GM12878 (cell line): ENCODE measurements around the gene ROCK1. TPM values are rescaled to one million over a fixed set of nuclear protein-coding genes. Genes with fewer than 3 reads are reported as not detected.

Experiments
- ATAC-seq: fragments of 200-7000 bp; cut with Tn5 transposase; 3 replicates; pipeline ENCODE4 v1.9.1; 2020; ENCODE audit warnings: mild to moderate bottlenecking, moderate library complexity
- BruUV-seq: library from RNA; stranded (reverse); fragments of 400-500 nt; replicated peaks from 2 replicates; lab custom pipeline; 2021; lab: Mats Ljungman, UMichigan
- CTCF ChIA-PET: fragments of 300-600 bp; sonication (Branson Sonifier 250); formaldehyde crosslinking; extraction: SDS; loops from one replicate; lab custom pipeline; 2021; ENCODE audit warnings: inconsistent platforms; lab: Yijun Ruan, JAX
- POLR2A ChIA-PET: fragments of 350-600 bp; formaldehyde crosslinking; extraction: SDS; loops from one replicate; lab custom pipeline; 2021; ENCODE audit warnings: inconsistent platforms; lab: Charles Lee
- RAD21 ChIA-PET: fragments of 300-600 bp; sonication (Branson Sonifier 250); formaldehyde crosslinking; loops from one replicate; lab custom pipeline; 2023; ENCODE audit warnings: antibody characterized with exemption; ENCODE audit not compliant: unreplicated experiment; lab: Charles Lee
- SMC1A ChIA-PET: fragments of 300-600 bp; sonication (Branson Sonifier 250); formaldehyde crosslinking; loops from one replicate; lab custom pipeline; 2023; ENCODE audit not compliant: unreplicated experiment, uncharacterized antibody; lab: Charles Lee
- DNase-seq: peaks from one replicate; pipeline ENCODE4 v3.0.0-alpha.2; 2011; ENCODE audit warnings: low read depth, low spot score
- FAIRE-seq: peaks from 3 replicates; lab custom pipeline; 2011; peaks lifted over from hg19 to GRCh38; lab: Jason Lieb, UNC
- H2AFZ ChIP-seq: 2 replicates; pipeline ENCODE4 v1.6.0; 2011; ENCODE audit warnings: low read depth, low read length, control low read depth; ENCODE audit not compliant: control insufficient read depth
- H3K27ac ChIP-seq: 2 replicates; pipeline ENCODE4 v1.5.1; 2011; ENCODE audit warnings: control low read depth; ENCODE audit not compliant: control insufficient read depth, insufficient read depth
- H3K27me3 ChIP-seq, 2 experiments: replicated peaks in 1 of 2; 2 replicates each; pipeline versions ENCODE4 v1.6.0 to v1.6.1; 2011; ENCODE audit warnings: low read length in 1 of 2; ENCODE audit not compliant: control insufficient read depth in 2 of 2, insufficient read depth in 2 of 2
- H3K36me3 ChIP-seq, 2 experiments: 2 replicates each; pipeline ENCODE4 v1.5.1; 2011; ENCODE audit warnings: low read length in 1 of 2; ENCODE audit not compliant: control insufficient read depth in 2 of 2, insufficient read depth in 2 of 2
- H3K4me1 ChIP-seq: 2 replicates; pipeline ENCODE4 v1.6.1; 2011; ENCODE audit warnings: mild to moderate bottlenecking, low read length, moderate library complexity, mixed read lengths; ENCODE audit not compliant: control insufficient read depth, insufficient read depth
- H3K4me2 ChIP-seq: 2 replicates; pipeline ENCODE4 v1.6.0; 2011; ENCODE audit warnings: control low read depth; ENCODE audit not compliant: control insufficient read depth, insufficient read depth
- H3K4me3 ChIP-seq: fragments of 200-600 bp; sonication (generic); 2 replicates; pipeline ENCODE4 v1.5.1; 2016
- H3K79me2 ChIP-seq: 2 replicates; pipeline ENCODE4 v1.6.0; 2011; ENCODE audit warnings: low read length; ENCODE audit not compliant: control insufficient read depth, insufficient read depth
- H3K9ac ChIP-seq: 2 replicates; pipeline ENCODE4 v1.8.0; 2011; ENCODE audit warnings: low read length, control low read depth, mixed read lengths; ENCODE audit not compliant: control insufficient read depth, insufficient read depth
- H3K9me3 ChIP-seq: replicated peaks from 3 replicates; pipeline ENCODE4 v1.5.1; 2011; ENCODE audit warnings: mild to moderate bottlenecking, low read length; ENCODE audit not compliant: control insufficient read depth, insufficient read depth
- H4K20me1 ChIP-seq: 2 replicates; pipeline ENCODE4 v1.6.0; 2011; ENCODE audit not compliant: control insufficient read depth, insufficient read depth
- BCLAF1 ChIP-seq: fragments of 450-650 bp; IDR thresholded peaks from 2 replicates; pipeline ENCODE4 v1.6.1; 2017; ENCODE audit warnings: antibody characterized with exemption, mild to moderate bottlenecking, moderate library complexity
- BMI1 ChIP-seq: fragments of 450-650 bp; IDR thresholded peaks from 2 replicates; pipeline ENCODE4 v1.6.1; 2016; ENCODE audit warnings: mild to moderate bottlenecking, moderate library complexity, borderline replicate concordance
- EP300 ChIP-seq, 2 experiments: fragments of 150-350 bp in 1 of 2; IDR thresholded peaks; 2 replicates each; pipeline ENCODE4 v1.6.1; 2011 to 2012; ENCODE audit warnings: low read depth in 2 of 2, low read length in 2 of 2, borderline replicate concordance in 1 of 2, improper control_type of control experiment in 1 of 2, inconsistent platforms in 1 of 2; ENCODE audit not compliant: control insufficient read depth in 1 of 2
- FOS ChIP-seq: IDR thresholded peaks from 3 replicates; pipeline ENCODE4 v1.6.1; 2011; ENCODE audit warnings: borderline replicate concordance; ENCODE audit not compliant: insufficient read length; ENCODE audit errors: extremely low read depth
- JUNB ChIP-seq: IDR thresholded peaks from 2 replicates; pipeline ENCODE4 v1.6.1; 2016; ENCODE audit warnings: antibody characterized with exemption, mild to moderate bottlenecking
- MYB ChIP-seq: fragments of 150-350 bp; IDR thresholded peaks from 2 replicates; pipeline ENCODE4 v1.6.1; 2014; ENCODE audit warnings: mild to moderate bottlenecking, low read depth, low read length, borderline replicate concordance
- MYC ChIP-seq: IDR thresholded peaks from 2 replicates; pipeline ENCODE4 v1.6.1; 2011; ENCODE audit warnings: mild to moderate bottlenecking, low read length, moderate library complexity, inconsistent platforms; ENCODE audit not compliant: insufficient read depth, insufficient replicate concordance, insufficient read length, severe bottlenecking
- PBX3 ChIP-seq: IDR thresholded peaks from 2 replicates; pipeline ENCODE4 v1.6.1; 2011; ENCODE audit warnings: mild to moderate bottlenecking, low read depth, low read length, moderate library complexity; ENCODE audit not compliant: insufficient replicate concordance
- SIN3A ChIP-seq: IDR thresholded peaks from 2 replicates; pipeline ENCODE4 v1.6.1; 2012; ENCODE audit warnings: low read depth, low read length, improper control_type of control experiment
- SMC3 ChIP-seq: IDR thresholded peaks from 2 replicates; pipeline ENCODE4 v1.6.1; 2011; ENCODE audit warnings: low read length, improper control_type of control experiment, borderline replicate concordance
- STAT3 ChIP-seq: IDR thresholded peaks from 2 replicates; pipeline ENCODE4 v1.6.1; 2011; ENCODE audit warnings: low read depth, low read length, improper control_type of control experiment
- USF1 ChIP-seq: IDR thresholded peaks from 2 replicates; pipeline ENCODE4 v1.6.1; 2011; ENCODE audit warnings: borderline replicate concordance, low read depth, mild to moderate bottlenecking, moderate library complexity, mixed read lengths, low read length; ENCODE audit not compliant: insufficient read depth; ENCODE audit errors: extremely low read length
- WRNIP1 ChIP-seq: IDR thresholded peaks from 2 replicates; pipeline ENCODE4 v1.6.1; 2011; ENCODE audit warnings: low read depth, low read length, improper control_type of control experiment, borderline replicate concordance
- in situ Hi-C: fragments of 300-500 bp; cut with MboI; formaldehyde crosslinking; loops from 9 replicates; pipeline ENCODE4 v1.14.3; 2018; ENCODE audit warnings: mixed read lengths
- intact Hi-C: fragments of 100-400 bp; cut with micrococcal nuclease; formaldehyde crosslinking; loops from one replicate; pipeline ENCODE4 v1.14.2; 2022; ENCODE audit not compliant: unreplicated experiment
- polyA plus RNA-seq, 11 experiments: library from polyadenylated mRNA; depleted of rRNA in 4 of 11; unstranded in 6 of 11; stranded (reverse) in 5 of 11; fragments of >200 nt; fragmentation: Nextera tagmentation in 4 of 11; fragmentation: Illumina TruSeq in 1 of 11; extraction: Ambion mirVana in 4 of 11; extraction: Trizol in 1 of 11; gene quantifications; 1 replicate in 1 of 11; 2 replicates in 10 of 11; pipeline versions ENCODE4 v1.2.1 to v1.2.3, GENCODE V29; 2011 to 2016; ENCODE audit warnings: inconsistent platforms in 2 of 11, missing spikeins in 2 of 11, low read depth in 1 of 11
- total RNA-seq, 4 experiments: library from RNA; depleted of rRNA in 3 of 4; stranded (reverse); fragments of >200 nt in 3 of 4; fragmentation: Illumina TruSeq in 1 of 4; extraction: Trizol in 1 of 4; gene quantifications; 2 replicates each; pipeline versions ENCODE4 v1.2.1 to v1.2.3, GENCODE V29; 2013 to 2021

ROCK1 gene
- total and polyA plus RNA-seq, 10 of the 15 experiments (the other 5 are each of a cell fraction or from before 2014, with no cell fraction given): 14.8 to 46.6 (median 29.5) TPM

GRCh38 chr18:21053127-21053526 is 58.5 kb downstream of the ROCK1 start:
- DNase-seq (no peak), ATAC-seq (no peak), FAIRE-seq (no peak)
- no peaks in the 10 kb centered on the region for H3K27me3 ChIP-seq
- H4K20me1 ChIP-seq: no peaks in the 10 kb centered on the region
- no peak for TF ChIP-seq PBX3
- TF ChIP-seq STAT3: no peak
- TF ChIP-seq JUNB: no peak
- TF ChIP-seq MYC: no peak
- no peak for TF ChIP-seq WRNIP1
- no peak for TF ChIP-seq SIN3A
- TF ChIP-seq FOS: no peak
- no peak for TF ChIP-seq BCLAF1
- no peak for TF ChIP-seq BMI1
- no peak for TF ChIP-seq SMC3
- no peak for TF ChIP-seq MYB
- TF ChIP-seq EP300 (IDR thresholded peaks at IDR 0.05; ENCODE audit: borderline replicate concordance in 1 of 2, control insufficient read depth in 1 of 2, low read depth in 2 of 2, low read length in 2 of 2): no peak
- no peak for TF ChIP-seq USF1
- ChIA-PET CTCF (interaction anchor here (0.9 to 2.6 kb wide), 3 partner anchors 9 to 11 kb away, joined by 3 to 6 read pairs (median 4); no protein-coding TSS in a partner anchor), RAD21 (no interaction called here), POLR2A (no interaction called here), SMC1A (interaction anchor here (2.9 kb wide), 1 partner anchor 10 kb away, joined by 12 read pairs; no protein-coding TSS in a partner anchor)
- peaks cover 0 to 2% of the 10 kb centered on the region in 2 experiments; a peak in 1 of 4 replicates for H3K36me3 ChIP-seq
- no peak overlapping the region for H2AFZ ChIP-seq
- no peak overlapping the region for H3K9ac ChIP-seq
- no peak overlapping the region for H3K4me3 ChIP-seq
- no peak overlapping the region for H3K4me2 ChIP-seq
- in situ Hi-C loops: loop anchor here (25.0 kb wide), 4 partner anchors 384 to 1909 kb away; partner anchors contain the start of genes ESCO1 and SNRPD1
- BruUV-seq: no TSS peak
- peaks cover 16% of the 10 kb centered on the region for H3K79me2 ChIP-seq
- no peaks in the 10 kb centered on the region; the same call in 1 of the 2 replicates for H3K4me1 ChIP-seq
- H3K9me3 ChIP-seq: no peaks in the 10 kb centered on the region
- no peak overlapping the region for H3K27ac ChIP-seq
- intact Hi-C loops: loop anchor here (5.0 kb wide), 1 partner anchor 49 kb away; no protein-coding TSS in a partner anchor
